Measurements from ENCODE around the gene SLC24A4.

Gene SLC24A4

GRCh38 chr14:92441751-92442504 lies 119.0 kb downstream of the SLC24A4 start:
- no peak for DNase-seq

GRCh38 chr14:92443167-92443566 lies 120.2 kb downstream of the SLC24A4 start:
- DNase-seq = no peak

- DNase-seq = no peak
Measured at GRCh38 chr14:92443741-92444140, 120.8 kb downstream of the SLC24A4 start.

GRCh38 chr14:92446771-92447170 lies 123.8 kb downstream of the SLC24A4 start:
- DNase-seq = no peak

GRCh38 chr14:92447416-92448197 lies 124.6 kb downstream of the SLC24A4 start:
- no peak for DNase-seq

GRCh38 chr14:92448786-92449185 lies 125.8 kb downstream of the SLC24A4 start:
- no peak for DNase-seq

GRCh38 chr14:92449404-92450181 lies 126.6 kb downstream of the SLC24A4 start:
- no peak for DNase-seq

GRCh38 chr14:92450351-92451070 lies 127.5 kb downstream of the SLC24A4 start:
- DNase-seq = no peak

GRCh38 chr14:92451245-92451644 lies 128.3 kb downstream of the SLC24A4 start:
- DNase-seq = no peak

GRCh38 chr14:92451755-92452154 lies 128.8 kb downstream of the SLC24A4 start:
- DNase-seq = peak; percentile 16

- no peak for DNase-seq
Measured at GRCh38 chr14:92452471-92452870, 129.5 kb downstream of the SLC24A4 start.

- DNase-seq = no peak
Measured at GRCh38 chr14:92453691-92454090, 130.7 kb downstream of the SLC24A4 start.

GRCh38 chr14:92455231-92455630 lies 132.3 kb downstream of the SLC24A4 start:
- DNase-seq = no peak

- DNase-seq = no peak
Measured at GRCh38 chr14:92456215-92457015, 133.4 kb downstream of the SLC24A4 start.

- no peak for DNase-seq
Measured at GRCh38 chr14:92457016-92457565, 134.1 kb downstream of the SLC24A4 start.

- no peak for DNase-seq
Measured at GRCh38 chr14:92458136-92459029, 135.4 kb downstream of the SLC24A4 start.

- DNase-seq = no peak
Measured at GRCh38 chr14:92459030-92459949, 136.3 kb downstream of the SLC24A4 start.

GRCh38 chr14:92459950-92460421 lies 137.0 kb downstream of the SLC24A4 start:
- DNase-seq = peak; percentile 16

- DNase-seq = no peak
Measured at GRCh38 chr14:92460541-92460915, 137.6 kb downstream of the SLC24A4 start.

Data from stimulated activated CD8-positive, alpha-beta memory T cell treated with anti-CD3 and anti-CD28 coated beads, Interleukin-4, amount 100 ng/mL, for 48 hours (primary cell).